ENCODE measurements around the gene LALBA. TPM values are rescaled to one million over a fixed set of nuclear protein-coding genes. Genes with fewer than 3 reads are reported as not detected.
A peak's percentile ranks its signal among the peaks of the same experiment; 100 is the strongest.

Gene LALBA
- total RNA-seq (not detected), total RNA-seq (0 reads per million in 2 donors)

DNA sequence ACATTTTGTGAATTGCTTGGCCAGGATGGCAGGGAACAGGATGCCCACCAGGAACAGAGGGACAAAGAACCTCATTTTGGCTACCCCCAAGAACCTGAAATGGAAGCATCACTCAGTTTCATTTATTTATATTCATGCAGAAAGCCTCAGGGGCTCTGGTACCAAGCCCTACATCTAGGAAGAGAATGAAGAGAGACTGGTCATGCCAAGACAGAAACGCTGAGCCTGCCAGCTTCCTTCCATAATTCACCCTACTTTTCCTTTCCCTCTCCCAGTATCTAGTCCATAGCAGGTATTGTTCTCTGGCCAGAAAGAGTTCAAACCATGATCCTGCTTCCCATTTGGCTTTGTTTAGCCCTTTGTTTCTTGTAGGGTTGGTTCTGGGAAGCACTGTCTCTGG lies at the start of gene LALBA:
Gene LALBA (minus strand): TSS at position 101 of the 400 bp plus-strand sequence. CDS start 26 bp downstream, at position 75.
- Mint-ChIP-seq H3K4me1 (peaks cover 5% of the 10 kb centered on the region), H3K27ac (no peak within 1 kb of the TSS), H3K27me3 (peaks cover 54% of the 10 kb centered on the region), H3K4me3 (no peak within 1 kb of the TSS), H3K36me3 (ENCODE audit: low read depth) (peaks cover 3% of the 10 kb centered on the region)
- ATAC-seq (no peak), DNase-seq (no peak)
- no peaks in the 10 kb centered on the region for H3K9me3 ChIP-seq (ENCODE audit: control insufficient read depth, low read length, poor library complexity, severe bottlenecking)

DNA sequence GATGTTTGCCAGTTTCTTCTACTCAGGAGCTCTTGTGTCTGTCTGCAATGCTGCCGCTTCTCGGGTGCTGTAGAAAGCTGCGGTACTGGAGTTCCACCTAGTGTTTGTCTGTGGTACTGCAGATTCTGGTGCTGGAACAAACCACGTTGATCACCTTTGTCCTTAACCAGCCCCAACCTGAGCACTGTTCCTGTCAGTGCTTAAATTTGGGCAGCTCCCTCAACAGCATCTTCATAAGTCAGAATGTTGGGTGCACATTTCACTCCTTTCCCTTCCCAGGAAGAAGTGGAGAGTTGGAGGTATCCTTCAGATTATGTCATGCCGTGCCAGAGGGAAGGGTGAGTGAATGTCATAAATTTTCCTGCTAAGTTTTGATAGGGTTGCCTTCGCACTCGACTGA lies 48.7 kb upstream of the LALBA start:
- H3K9me3 ChIP-seq (ENCODE audit: control insufficient read depth, low read length, poor library complexity, severe bottlenecking): peaks cover 4% of the 10 kb centered on the region
- DNase-seq: peak; percentile 33 to 69 (median 43)
- no peak overlapping the region for H3K4me3 Mint-ChIP-seq
- ATAC-seq: peak; percentile 95
- H3K4me1 Mint-ChIP-seq: peaks cover 3% of the 10 kb centered on the region
- peaks cover 53% of the 10 kb centered on the region for H3K27me3 Mint-ChIP-seq
- peaks cover 4% of the 10 kb centered on the region for H3K36me3 Mint-ChIP-seq (ENCODE audit: low read depth)
- no peak overlapping the region for H3K27ac Mint-ChIP-seq

- peaks cover 4% of the 10 kb centered on the region for H3K9me3 ChIP-seq (ENCODE audit: control insufficient read depth, low read length, poor library complexity, severe bottlenecking)
- H3K27ac Mint-ChIP-seq: no peak overlapping the region
- H3K36me3 Mint-ChIP-seq (ENCODE audit: low read depth): peaks cover 4% of the 10 kb centered on the region
- H3K4me3 Mint-ChIP-seq: no peak overlapping the region
- no peak for DNase-seq
- H3K27me3 Mint-ChIP-seq: peaks cover 38% of the 10 kb centered on the region
- H3K4me1 Mint-ChIP-seq: peaks cover 3% of the 10 kb centered on the region
- no peak for ATAC-seq
These were observed 45.8 kb upstream of the LALBA start for GRCh38 chr12:48615681-48616080.

- ATAC-seq (no peak), DNase-seq (no peak)
- Mint-ChIP-seq H3K27me3 (peaks cover 16% of the 10 kb centered on the region), H3K27ac (no peak overlapping the region), H3K36me3 (ENCODE audit: low read depth) (peaks cover 2% of the 10 kb centered on the region), H3K4me3 (no peak overlapping the region), H3K4me1 (peaks cover 2% of the 10 kb centered on the region)
- H3K9me3 ChIP-seq (ENCODE audit: control insufficient read depth, low read length, poor library complexity, severe bottlenecking): peaks cover 4% of the 10 kb centered on the region
These were observed 43.5 kb upstream of the LALBA start for GRCh38 chr12:48613321-48613720.

DNA sequence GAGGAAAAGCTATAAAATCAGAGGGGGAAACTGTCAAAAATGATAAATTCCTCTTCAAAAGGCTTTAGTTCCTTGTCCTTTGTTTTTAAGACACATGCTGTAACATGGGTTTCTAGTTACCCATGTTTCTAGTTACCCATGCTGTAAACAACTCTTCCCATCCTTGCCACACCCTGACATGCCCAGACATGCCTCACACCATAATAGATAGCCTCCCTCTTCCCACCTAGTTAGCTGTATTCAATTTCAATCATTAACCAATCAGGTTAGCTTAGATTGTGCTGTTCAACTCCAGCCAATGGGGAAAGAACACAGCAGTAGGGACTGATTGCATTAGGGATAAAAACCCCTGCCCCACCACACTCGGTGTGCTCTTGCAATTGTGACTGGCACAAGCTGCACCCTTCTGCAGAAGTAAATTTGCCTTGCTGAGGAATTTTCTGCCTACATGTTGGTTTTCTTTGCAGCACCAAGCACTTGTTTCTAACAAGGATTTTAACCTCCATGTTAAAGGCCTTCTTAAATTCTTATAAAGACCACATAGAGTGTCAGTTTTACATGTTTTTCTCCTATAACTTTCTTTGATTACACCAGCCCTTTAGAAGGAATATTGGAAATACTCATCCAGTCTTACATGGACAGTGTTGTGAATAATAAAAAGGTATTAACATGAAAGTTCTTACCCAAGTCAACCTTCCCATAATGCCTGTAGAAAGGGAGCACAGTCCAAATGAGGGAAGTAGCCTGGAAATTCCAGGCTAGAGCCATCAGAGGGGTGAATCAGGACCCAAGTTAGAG lies 32.5 kb upstream of the LALBA start:
- no peaks in the 10 kb centered on the region for H3K4me1 Mint-ChIP-seq
- ATAC-seq: no peak

GRCh38 chr12:48601013-48601756 lies 31.3 kb upstream of the LALBA start:
- peaks cover 19% of the 10 kb centered on the region for H3K27me3 Mint-ChIP-seq

More for the DNA sequence above, 32.5 kb upstream of the LALBA start:
- Mint-ChIP-seq H3K27ac (no peak overlapping the region), H3K27me3 (peaks cover 17% of the 10 kb centered on the region), H3K4me3 (no peak overlapping the region), H3K36me3 (ENCODE audit: low read depth) (peaks cover 5% of the 10 kb centered on the region)
- no peak for DNase-seq
- no peaks in the 10 kb centered on the region for H3K9me3 ChIP-seq (ENCODE audit: control insufficient read depth, low read length, poor library complexity, severe bottlenecking)

GRCh38 chr12:48600552-48600951 lies 30.7 kb upstream of the LALBA start:
- H3K4me3 Mint-ChIP-seq: no peak overlapping the region

More at GRCh38 chr12:48601013-48601756, 31.3 kb upstream of the LALBA start:
- Mint-ChIP-seq H3K4me3 (no peak overlapping the region), H3K27ac (no peak overlapping the region), H3K36me3 (ENCODE audit: low read depth) (peaks cover 2% of the 10 kb centered on the region), H3K4me1 (no peaks in the 10 kb centered on the region)
- DNase-seq (no peak), ATAC-seq (no peak)
- no peaks in the 10 kb centered on the region for H3K9me3 ChIP-seq (ENCODE audit: control insufficient read depth, low read length, poor library complexity, severe bottlenecking)

GRCh38 chr12:48592591-48593086 lies 22.8 kb upstream of the LALBA start:
- H3K9me3 ChIP-seq (ENCODE audit: control insufficient read depth, low read length, poor library complexity, severe bottlenecking): no peaks in the 10 kb centered on the region
- H3K27me3 Mint-ChIP-seq: peaks cover 49% of the 10 kb centered on the region

More at GRCh38 chr12:48600552-48600951, 30.7 kb upstream of the LALBA start:
- ATAC-seq: no peak
- no peak for DNase-seq
- H3K9me3 ChIP-seq (ENCODE audit: control insufficient read depth, low read length, poor library complexity, severe bottlenecking): no peaks in the 10 kb centered on the region
- Mint-ChIP-seq H3K27ac (no peak overlapping the region), H3K4me1 (no peaks in the 10 kb centered on the region), H3K27me3 (peaks cover 20% of the 10 kb centered on the region), H3K36me3 (ENCODE audit: low read depth) (peaks cover 2% of the 10 kb centered on the region)

GRCh38 chr12:48586361-48586760 lies 16.5 kb upstream of the LALBA start:
- DNase-seq (no peak), ATAC-seq (no peak)
- Mint-ChIP-seq H3K27ac (no peak overlapping the region), H3K27me3 (peaks cover 56% of the 10 kb centered on the region), H3K4me1 (no peaks in the 10 kb centered on the region), H3K36me3 (ENCODE audit: low read depth) (peaks cover 6% of the 10 kb centered on the region), H3K4me3 (no peak overlapping the region)
- H3K9me3 ChIP-seq (ENCODE audit: control insufficient read depth, low read length, poor library complexity, severe bottlenecking): no peaks in the 10 kb centered on the region

More at GRCh38 chr12:48592591-48593086, 22.8 kb upstream of the LALBA start:
- H3K4me3 Mint-ChIP-seq: no peak overlapping the region
- H3K36me3 Mint-ChIP-seq (ENCODE audit: low read depth): peaks cover 2% of the 10 kb centered on the region
- no peaks in the 10 kb centered on the region for H3K4me1 Mint-ChIP-seq
- ATAC-seq: no peak
- no peak overlapping the region for H3K27ac Mint-ChIP-seq
- no peak for DNase-seq

- no peak for DNase-seq
- Mint-ChIP-seq H3K4me3 (no peak overlapping the region), H3K27ac (no peak overlapping the region), H3K4me1 (peaks cover 5% of the 10 kb centered on the region), H3K36me3 (ENCODE audit: low read depth) (peaks cover 6% of the 10 kb centered on the region), H3K27me3 (peaks cover 45% of the 10 kb centered on the region)
- no peak for ATAC-seq
- no peaks in the 10 kb centered on the region for H3K9me3 ChIP-seq (ENCODE audit: control insufficient read depth, low read length, poor library complexity, severe bottlenecking)
These were observed 13.9 kb upstream of the LALBA start for GRCh38 chr12:48583728-48584127.

DNA sequence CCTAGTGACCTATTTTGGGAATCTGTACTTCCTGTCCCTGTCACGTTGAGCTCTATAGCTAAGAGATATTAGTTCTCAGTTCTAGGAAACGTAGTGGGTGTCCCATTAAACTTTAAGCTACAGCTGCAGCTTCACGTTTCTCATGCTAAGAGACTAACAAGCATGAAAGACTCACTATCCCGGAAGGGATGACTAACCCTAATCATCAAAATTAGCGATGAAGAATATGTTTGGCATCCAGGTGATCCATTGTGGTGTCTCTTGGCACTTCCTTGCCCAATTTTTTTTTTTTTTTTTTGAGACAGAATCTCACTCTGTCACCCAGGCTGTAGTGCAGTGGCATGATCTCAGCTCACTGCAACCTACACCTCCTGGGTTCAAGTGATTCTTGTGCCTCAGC lies 11.0 kb upstream of the LALBA start:
- Mint-ChIP-seq H3K27ac (no peak overlapping the region), H3K27me3 (peaks cover 20% of the 10 kb centered on the region), H3K36me3 (ENCODE audit: low read depth) (peaks cover 1% of the 10 kb centered on the region), H3K4me3 (no peak overlapping the region), H3K4me1 (peaks cover 5% of the 10 kb centered on the region)
- ATAC-seq (no peak), DNase-seq (no peak)
- no peaks in the 10 kb centered on the region for H3K9me3 ChIP-seq (ENCODE audit: control insufficient read depth, low read length, poor library complexity, severe bottlenecking)

- ATAC-seq: no peak
- no peak for DNase-seq
- peaks cover 5% of the 10 kb centered on the region for H3K4me1 Mint-ChIP-seq
These were observed 2.5 kb upstream of the LALBA start for GRCh38 chr12:48572326-48572725.

DNA sequence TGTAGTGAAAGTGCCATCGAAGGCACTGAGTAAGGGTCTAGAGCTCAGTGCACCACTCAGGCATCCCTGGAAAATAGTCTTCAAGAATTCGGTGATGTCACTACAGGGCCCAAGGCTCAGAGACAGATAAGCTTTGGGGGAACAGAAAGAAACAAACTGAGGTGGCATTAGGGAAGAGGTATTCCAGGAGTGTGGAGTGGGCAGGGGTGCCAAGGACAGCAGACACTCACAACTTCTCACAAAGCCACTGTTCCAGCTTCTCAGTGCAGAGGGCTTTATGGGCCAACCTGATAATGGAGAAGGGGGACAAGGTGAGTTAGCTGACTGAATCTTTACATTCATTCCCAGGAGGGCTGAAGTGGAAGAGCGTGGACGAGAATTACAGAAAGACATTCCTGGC lies 2.1 kb downstream of the LALBA start:
- H3K36me3 Mint-ChIP-seq (ENCODE audit: low read depth): peaks cover 4% of the 10 kb centered on the region
- peaks cover 61% of the 10 kb centered on the region for H3K27me3 Mint-ChIP-seq
- DNase-seq: no peak
- no peak overlapping the region for H3K4me3 Mint-ChIP-seq
- H3K4me1 Mint-ChIP-seq: peaks cover 5% of the 10 kb centered on the region
- H3K9me3 ChIP-seq (ENCODE audit: control insufficient read depth, low read length, poor library complexity, severe bottlenecking): no peaks in the 10 kb centered on the region
- H3K27ac Mint-ChIP-seq: no peak overlapping the region
- ATAC-seq: no peak

More at GRCh38 chr12:48572326-48572725, 2.5 kb upstream of the LALBA start:
- H3K27ac Mint-ChIP-seq: no peak overlapping the region
- no peak overlapping the region for H3K4me3 Mint-ChIP-seq
- peaks cover 3% of the 10 kb centered on the region for H3K36me3 Mint-ChIP-seq (ENCODE audit: low read depth)
- no peaks in the 10 kb centered on the region for H3K9me3 ChIP-seq (ENCODE audit: control insufficient read depth, low read length, poor library complexity, severe bottlenecking)
- peaks cover 40% of the 10 kb centered on the region for H3K27me3 Mint-ChIP-seq
